Body of pancreas (tissue), 4 donors: ENCODE results near the gene FBXO38.

ENCODE experiments used
- POLR2A ChIP-seq, 3 donors: fragments of 450-650 bp; IDR thresholded peaks; one replicate each; pipeline ENCODE4 v1.6.1; 2016; ENCODE audit warnings: antibody characterized with exemption in 3 of 3, mild to moderate bottlenecking in 2 of 3
- TF ChIP-seq, protein P1 (sequence below), 7 experiments: fragments of 450-650 bp in 4 of 7; fragments of 200-600 bp in 3 of 7; sonication (generic) in 3 of 7; IDR thresholded peaks; one replicate each; pipeline ENCODE4 v1.5.1; 2016 to 2019; ENCODE audit warnings: antibody characterized with exemption in 7 of 7

DNA sequence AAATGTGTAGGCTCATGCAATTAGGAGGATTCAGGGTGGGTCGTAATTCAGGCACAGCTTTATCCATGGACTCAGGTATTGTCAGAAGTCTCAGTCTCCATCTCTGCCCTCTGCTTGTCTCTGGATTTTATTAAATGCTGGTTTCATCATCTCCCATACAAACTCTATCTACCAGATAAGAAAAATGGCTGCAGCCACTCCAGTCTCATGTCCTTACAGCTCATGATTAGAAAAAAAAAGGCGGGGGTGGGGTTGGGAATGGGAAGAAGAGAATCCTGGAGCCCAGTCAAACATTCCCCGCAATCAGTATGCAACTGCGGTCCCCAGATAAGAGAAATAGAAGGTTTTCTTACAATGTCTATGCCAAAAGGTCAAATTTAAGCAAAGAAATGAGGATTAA lies 7.6 kb upstream of the FBXO38 start:
- TF ChIP-seq, protein P1, sequence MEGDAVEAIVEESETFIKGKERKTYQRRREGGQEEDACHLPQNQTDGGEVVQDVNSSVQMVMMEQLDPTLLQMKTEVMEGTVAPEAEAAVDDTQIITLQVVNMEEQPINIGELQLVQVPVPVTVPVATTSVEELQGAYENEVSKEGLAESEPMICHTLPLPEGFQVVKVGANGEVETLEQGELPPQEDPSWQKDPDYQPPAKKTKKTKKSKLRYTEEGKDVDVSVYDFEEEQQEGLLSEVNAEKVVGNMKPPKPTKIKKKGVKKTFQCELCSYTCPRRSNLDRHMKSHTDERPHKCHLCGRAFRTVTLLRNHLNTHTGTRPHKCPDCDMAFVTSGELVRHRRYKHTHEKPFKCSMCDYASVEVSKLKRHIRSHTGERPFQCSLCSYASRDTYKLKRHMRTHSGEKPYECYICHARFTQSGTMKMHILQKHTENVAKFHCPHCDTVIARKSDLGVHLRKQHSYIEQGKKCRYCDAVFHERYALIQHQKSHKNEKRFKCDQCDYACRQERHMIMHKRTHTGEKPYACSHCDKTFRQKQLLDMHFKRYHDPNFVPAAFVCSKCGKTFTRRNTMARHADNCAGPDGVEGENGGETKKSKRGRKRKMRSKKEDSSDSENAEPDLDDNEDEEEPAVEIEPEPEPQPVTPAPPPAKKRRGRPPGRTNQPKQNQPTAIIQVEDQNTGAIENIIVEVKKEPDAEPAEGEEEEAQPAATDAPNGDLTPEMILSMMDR (IDR thresholded peaks at IDR 0.05): no peak
- no peak for TF ChIP-seq POLR2A (IDR thresholded peaks at IDR 0.05)
